Adrenal gland (tissue), 12 donors: ENCODE results near the gene MRPS34. TPM values are rescaled to one million over a fixed set of nuclear protein-coding genes. Genes with fewer than 3 reads are reported as not detected.

Experiments used
- DNase-seq, 7 donors: peaks; one replicate each; pipeline ENCODE4 v3.0.0-alpha.2; 2019 to 2020
- H3K27ac ChIP-seq, 5 donors: fragments of 200-600 bp; sonication (generic) in 4 of 5; 1 replicate in 3 of 5; 2 replicates in 2 of 5; pipeline versions ENCODE4 v1.5.1 to v1.8.0; 2016 to 2020; ENCODE audit warnings: mild to moderate bottlenecking in 1 of 5
- H3K27me3 ChIP-seq: fragments of 200-600 bp; 2 replicates; pipeline ENCODE4 v1.8.0; 2021
- H3K36me3 ChIP-seq, 2 donors: fragments of 200-600 bp; replicated peaks in 1 of 2; 1 replicate in 1 of 2; 2 replicates in 1 of 2; pipeline versions ENCODE4 v1.5.1 to v1.8.0; 2018 to 2022
- H3K4me1 ChIP-seq, 2 donors: fragments of 200-600 bp; replicated peaks in 1 of 2; 1 replicate in 1 of 2; 2 replicates in 1 of 2; pipeline versions ENCODE4 v1.5.1 to v1.8.0; 2018 to 2021
- H3K4me3 ChIP-seq, 4 donors: fragments of 200-600 bp; sonication (generic) in 3 of 4; one replicate each; pipeline ENCODE4 v1.5.1; 2016 to 2018
- H3K9me3 ChIP-seq, 3 donors: fragments of 200-600 bp; sonication (generic) in 1 of 3; replicated peaks in 1 of 3; 1 replicate in 2 of 3; 2 replicates in 1 of 3; pipeline versions ENCODE4 v1.5.1 to v1.8.0; 2016 to 2021
- CTCF ChIP-seq, 6 experiments: fragments of 450-650 bp in 4 of 6; fragments of 200-600 bp in 2 of 6; sonication (generic) in 1 of 6; IDR thresholded peaks; 1 replicate in 5 of 6; 2 replicates in 1 of 6; pipeline versions ENCODE4 v1.5.1 to v1.8.0; 2016 to 2021; ENCODE audit warnings: antibody characterized with exemption in 6 of 6, mild to moderate bottlenecking in 2 of 6, moderate library complexity in 1 of 6
- POLR2A ChIP-seq, 2 donors: fragments of 450-650 bp; IDR thresholded peaks; one replicate each; pipeline ENCODE4 v1.6.1; 2017; ENCODE audit warnings: antibody characterized with exemption in 2 of 2, mild to moderate bottlenecking in 2 of 2, moderate library complexity in 1 of 2
- WGBS, 4 donors: extraction: QIAGEN DNeasy Blood & Tissue Kit in 2 of 4; methylation state at CpG; one replicate each; pipeline versions ENCODE4 v1.1.5 to v1.1.7; 2013 to 2017; 5-methylcytosine and 5-hydroxymethylcytosine counted together
- intact Hi-C, 2 donors: fragments of 100-400 bp; cut with DNase I; formaldehyde crosslinking; loops; one replicate each; pipeline versions ENCODE4 v1.14.1 to v1.15.0; 2022 to 2023
- polyA plus RNA-seq, 3 donors: library from polyadenylated mRNA; stranded (reverse); fragments of 200-250 nt in 2 of 3; fragments of 350-450 nt in 1 of 3; fragmentation: Illumina TruSeq in 1 of 3; extraction: RNeasy Lipid Tissue Mini Kit (QIAGEN cat#74804) in 1 of 3; gene quantifications; one replicate each; pipeline ENCODE4 v1.2.3, GENCODE V29; 2013 to 2014
- total RNA-seq, 9 donors: library from RNA; depleted of rRNA in 4 of 9; stranded (reverse); fragments of >200 nt in 4 of 9; fragments of 120-200 nt in 1 of 9; fragmentation: NEBNext Ultra II Directional in 1 of 9; extraction: Animal tissue kit (Norgen Biotek cat#: 25700) in 1 of 9; gene quantifications; one replicate each; pipeline versions ENCODE4 v1.1.0 to v1.2.4, GENCODE V29; 2013 to 2023
- donor health status: healthy with polysubstance abuse.
- donor health status: Bipolar disorder and iron deficiency.
- donor health status: DM: yes; HTN: yes; CAD: no.
- donor health status: DM: no; HTN: no; CAD: no.
- donor health status: DM: no; HTN: no; CAD: no.
- donor health status: DM: yes; HTN: yes; CAD: no.

MRPS34 gene
- total and polyA plus RNA-seq, 12 donors: 84.3 to 226 (median 141) TPM

GRCh38 chr16:1762879-1763520 lies 9.9 kb downstream of the MRPS34 start:
- intact Hi-C loops: no loop called here
- WGBS, 4 donors: 81 to 87% (median 85%) methylated on average over 13 to 24 of the region's 24 CpGs
- Histone ChIP-seq H3K9me3 (no peaks in the 10 kb centered on the region), H3K27ac (no peak overlapping the region), H3K27me3 (no peaks in the 10 kb centered on the region), H3K4me3 (no peak overlapping the region), H3K4me1 (no peaks in the 10 kb centered on the region), H3K36me3 (peaks cover 0 to 78% of the 10 kb centered on the region in 2 donors)
- peak in 1 of 7 donors; percentile 33 for DNase-seq
- TF ChIP-seq CTCF (IDR thresholded peaks at IDR 0.05): no peak
- TF ChIP-seq POLR2A (IDR thresholded peaks at IDR 0.05): no peak

- H3K27ac ChIP-seq: no peak overlapping the region
- peaks cover 0 to 77% of the 10 kb centered on the region in 2 donors for H3K36me3 ChIP-seq
- no peak overlapping the region for H3K4me3 ChIP-seq
- H3K4me1 ChIP-seq: no peaks in the 10 kb centered on the region
- DNase-seq: no peak
- no peak for TF ChIP-seq POLR2A (IDR thresholded peaks at IDR 0.05)
- TF ChIP-seq CTCF (IDR thresholded peaks at IDR 0.05): no peak
- WGBS, 4 donors: 91 to 93% (median 91%) methylated on average over 20 to 29 of the region's 30 CpGs
- no peaks in the 10 kb centered on the region for H3K27me3 ChIP-seq
- intact Hi-C loops: no loop called here
- H3K9me3 ChIP-seq: no peaks in the 10 kb centered on the region
Observed at GRCh38 chr16:1762196-1762878, 10.6 kb downstream of the MRPS34 start.

GRCh38 chr16:1761751-1762150 lies 11.2 kb downstream of the MRPS34 start:
- intact Hi-C loops: no loop called here
- Histone ChIP-seq H3K27ac (no peak overlapping the region), H3K9me3 (no peaks in the 10 kb centered on the region), H3K4me1 (no peaks in the 10 kb centered on the region), H3K27me3 (no peaks in the 10 kb centered on the region), H3K36me3 (peaks cover 0 to 71% of the 10 kb centered on the region in 2 donors), H3K4me3 (no peak overlapping the region)
- peak in 1 of 7 donors; percentile 18 for DNase-seq
- no peak for TF ChIP-seq CTCF (IDR thresholded peaks at IDR 0.05)
- TF ChIP-seq POLR2A (IDR thresholded peaks at IDR 0.05): no peak
- 93 to 94% (median 93%) methylated on average over 9 to 15 of the region's 15 CpGs for WGBS, 4 donors

- H3K27me3 ChIP-seq: no peaks in the 10 kb centered on the region
- no peak overlapping the region for H3K27ac ChIP-seq
- peaks cover 0 to 63% of the 10 kb centered on the region in 2 donors for H3K36me3 ChIP-seq
- TF ChIP-seq CTCF (IDR thresholded peaks at IDR 0.05) (no peak), POLR2A (IDR thresholded peaks at IDR 0.05) (no peak)
- no peak overlapping the region for H3K4me3 ChIP-seq
- 88 to 97% (median 89%) methylated on average over 11 to 15 of the region's 15 CpGs for WGBS, 4 donors
- H3K9me3 ChIP-seq: no peaks in the 10 kb centered on the region
- intact Hi-C loops: no loop called here
- no peak for DNase-seq
- no peaks in the 10 kb centered on the region for H3K4me1 ChIP-seq
Observed at GRCh38 chr16:1760911-1761310, 12.0 kb downstream of the MRPS34 start.
